ENCODE measurements around the gene DIRAS3. TPM values are rescaled to one million over a fixed set of nuclear protein-coding genes. Genes with fewer than 3 reads are reported as not detected.

Gene DIRAS3
- polyA plus RNA-seq, 1 of the 3 experiments (the other 2 are of a cell fraction): 16.6 TPM

DNA sequence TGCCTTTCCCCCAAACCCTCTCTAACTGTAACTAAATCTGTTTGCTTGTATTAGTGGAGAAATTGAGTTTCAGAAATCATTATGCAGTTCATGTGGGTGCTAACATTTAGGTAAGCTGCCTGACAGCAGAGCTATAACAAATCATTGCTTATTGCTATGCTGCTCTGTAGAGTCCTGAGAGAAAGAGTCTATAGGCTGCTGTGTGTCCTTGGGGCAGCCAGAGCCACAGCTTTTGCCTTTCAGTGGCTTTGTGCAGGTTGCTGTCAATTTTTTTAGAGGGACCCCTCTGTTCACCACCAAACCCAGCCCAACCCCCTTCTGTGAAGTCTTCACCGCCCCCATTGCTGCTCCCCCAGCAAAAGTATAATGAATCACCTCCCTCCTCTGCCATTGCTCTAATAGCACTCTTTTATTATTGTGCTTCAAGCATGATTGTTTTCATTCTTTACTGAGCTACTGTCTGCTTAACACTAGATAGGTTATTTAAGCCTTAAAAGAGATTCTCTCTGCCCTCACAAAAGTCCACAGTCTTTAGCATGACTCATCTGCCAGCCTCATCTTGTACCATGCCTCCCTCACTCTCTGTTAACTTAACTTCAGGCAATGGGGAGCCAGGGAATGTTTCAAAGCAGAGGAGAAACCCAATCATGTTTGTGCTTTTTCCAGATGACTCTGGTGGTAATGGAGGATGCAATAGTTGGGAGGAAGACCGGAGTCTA lies 38.6 kb downstream of the DIRAS3 start:
- TF ChIP-seq JUND (IDR thresholded peaks at IDR 0.05) (no peak), FOSL2 (IDR thresholded peaks at IDR 0.05; ENCODE audit: borderline replicate concordance, low read depth) (peak; percentile 50; the same call in 1 of the 2 replicates)
- TF ChIP-seq, protein P1, sequence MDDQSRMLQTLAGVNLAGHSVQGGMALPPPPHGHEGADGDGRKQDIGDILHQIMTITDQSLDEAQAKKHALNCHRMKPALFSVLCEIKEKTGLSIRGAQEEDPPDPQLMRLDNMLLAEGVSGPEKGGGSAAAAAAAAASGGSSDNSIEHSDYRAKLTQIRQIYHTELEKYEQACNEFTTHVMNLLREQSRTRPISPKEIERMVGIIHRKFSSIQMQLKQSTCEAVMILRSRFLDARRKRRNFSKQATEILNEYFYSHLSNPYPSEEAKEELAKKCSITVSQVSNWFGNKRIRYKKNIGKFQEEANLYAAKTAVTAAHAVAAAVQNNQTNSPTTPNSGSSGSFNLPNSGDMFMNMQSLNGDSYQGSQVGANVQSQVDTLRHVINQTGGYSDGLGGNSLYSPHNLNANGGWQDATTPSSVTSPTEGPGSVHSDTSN (IDR thresholded peaks at IDR 0.05): no peak
- Histone ChIP-seq H3K36me3 (replicated peaks in 1 of 2; ENCODE audit: control insufficient read depth in 1 of 2, insufficient read depth in 2 of 2, low read length in 1 of 2) (no peaks in the 10 kb centered on the region), H3K4me1 (ENCODE audit: control insufficient read depth in 1 of 2, insufficient read depth in 2 of 2, low read depth in 1 of 2, low read length in 1 of 2) (peaks cover 0 to 11% of the 10 kb centered on the region in 2 experiments; a peak in 1 of 4 replicates), H3F3A (replicated peaks; ENCODE audit: insufficient read depth) (no peaks in the 10 kb centered on the region), H3K9me2 (no peaks in the 10 kb centered on the region), H3K27me3 (ENCODE audit: insufficient read depth) (no peaks in the 10 kb centered on the region), H3K9me3 (no peaks in the 10 kb centered on the region), H3K79me2 (ENCODE audit: insufficient read depth) (no peaks in the 10 kb centered on the region), H3K27ac (ENCODE audit: low read depth in 2 of 2, low read length in 1 of 2) (no peak overlapping the region), H3K4me2 (no peak overlapping the region), H3K9ac (no peak overlapping the region), H2AFZ (ENCODE audit: low read depth) (no peak overlapping the region), H4K20me1 (ENCODE audit: insufficient read depth) (no peaks in the 10 kb centered on the region), H3K4me3 (ENCODE audit: low read depth in 2 of 2, low read length in 1 of 2) (no peak overlapping the region)
- 91% methylated on average over 2 of the region's 2 CpGs for WGBS (ENCODE audit: low lambda C conversion rate)
- ChIA-PET CTCF (interaction anchor here (1.6 to 5.2 kb wide), 4 partner anchors 15 to 251 kb away, joined by 4 to 32 read pairs (median 15); no protein-coding TSS in a partner anchor), POLR2A (no interaction called here)
- no peak for DNase-seq

DNA sequence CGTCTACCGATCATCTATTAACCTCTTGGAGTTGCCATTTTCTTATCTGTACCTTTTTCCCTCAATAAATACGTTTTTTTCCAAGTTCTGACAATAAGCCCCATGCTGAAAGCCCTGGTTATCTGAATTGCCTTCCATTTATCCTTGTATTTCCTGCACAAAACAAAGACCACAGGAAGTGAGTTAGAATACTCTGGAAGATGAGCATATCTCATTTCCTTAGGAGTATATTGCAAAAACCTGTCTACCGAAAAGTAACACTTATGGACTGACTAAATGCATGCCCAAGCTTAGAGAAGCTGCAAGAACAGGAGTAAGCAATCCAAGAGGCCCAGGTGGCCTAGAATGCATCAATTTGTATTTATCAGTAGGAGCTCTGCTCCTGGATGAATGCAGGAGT lies 39.9 kb downstream of the DIRAS3 start:
- Histone ChIP-seq H3K4me3 (ENCODE audit: low read depth in 2 of 2, low read length in 1 of 2) (no peak overlapping the region), H3K4me1 (ENCODE audit: control insufficient read depth in 1 of 2, insufficient read depth in 2 of 2, low read depth in 1 of 2, low read length in 1 of 2) (peaks cover 0 to 11% of the 10 kb centered on the region in 2 experiments; a peak in 1 of 4 replicates), H3K27me3 (ENCODE audit: insufficient read depth) (no peaks in the 10 kb centered on the region), H3K27ac (ENCODE audit: low read depth in 2 of 2, low read length in 1 of 2) (no peak overlapping the region), H2AFZ (ENCODE audit: low read depth) (no peak overlapping the region), H3K36me3 (replicated peaks in 1 of 2; ENCODE audit: control insufficient read depth in 1 of 2, insufficient read depth in 2 of 2, low read length in 1 of 2) (no peaks in the 10 kb centered on the region), H3K9me3 (no peaks in the 10 kb centered on the region), H3K4me2 (no peak overlapping the region), H3K9me2 (no peaks in the 10 kb centered on the region), H4K20me1 (ENCODE audit: insufficient read depth) (no peaks in the 10 kb centered on the region), H3K9ac (no peak overlapping the region), H3F3A (replicated peaks; ENCODE audit: insufficient read depth) (no peaks in the 10 kb centered on the region), H3K79me2 (ENCODE audit: insufficient read depth) (no peaks in the 10 kb centered on the region)
- ChIA-PET CTCF (interaction anchor here (0.7 to 5.2 kb wide), 14 partner anchors 8 to 478 kb away, joined by 3 to 32 read pairs (median 4); no protein-coding TSS in a partner anchor), POLR2A (no interaction called here)
- TF ChIP-seq, protein P2, sequence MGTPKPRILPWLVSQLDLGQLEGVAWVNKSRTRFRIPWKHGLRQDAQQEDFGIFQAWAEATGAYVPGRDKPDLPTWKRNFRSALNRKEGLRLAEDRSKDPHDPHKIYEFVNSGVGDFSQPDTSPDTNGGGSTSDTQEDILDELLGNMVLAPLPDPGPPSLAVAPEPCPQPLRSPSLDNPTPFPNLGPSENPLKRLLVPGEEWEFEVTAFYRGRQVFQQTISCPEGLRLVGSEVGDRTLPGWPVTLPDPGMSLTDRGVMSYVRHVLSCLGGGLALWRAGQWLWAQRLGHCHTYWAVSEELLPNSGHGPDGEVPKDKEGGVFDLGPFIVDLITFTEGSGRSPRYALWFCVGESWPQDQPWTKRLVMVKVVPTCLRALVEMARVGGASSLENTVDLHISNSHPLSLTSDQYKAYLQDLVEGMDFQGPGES (IDR thresholded peaks at IDR 0.05; ENCODE audit: low read depth, low read length): no peak
- TF ChIP-seq RXRA (IDR thresholded peaks at IDR 0.05; ENCODE audit: borderline replicate concordance, low read depth): no peak
- no peak for TF ChIP-seq SIN3A (IDR thresholded peaks at IDR 0.05; ENCODE audit: borderline replicate concordance, low read depth, low read length)
- 24% methylated on average over 4 of the region's 4 CpGs for WGBS (ENCODE audit: low lambda C conversion rate)
- DNase-seq: no peak

DNA sequence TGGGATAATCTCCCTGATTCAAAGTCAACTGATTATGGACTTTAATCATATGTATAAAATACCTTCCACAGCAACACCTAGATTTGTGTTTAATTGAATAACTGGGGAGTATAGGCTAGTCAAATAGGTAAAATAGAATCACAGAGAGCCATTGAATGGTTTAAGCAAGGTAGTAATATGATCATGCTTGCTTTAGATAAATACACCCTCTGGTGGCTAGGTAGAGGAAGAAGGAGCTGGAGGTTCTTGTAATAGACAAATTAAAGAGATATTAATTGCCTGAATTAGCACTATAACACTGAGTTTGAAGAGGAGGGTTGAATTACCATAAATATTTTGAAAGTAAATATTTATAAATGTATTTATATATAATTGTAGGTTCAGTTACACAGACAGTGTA lies 40.3 kb downstream of the DIRAS3 start:
- H3K9ac ChIP-seq: no peak overlapping the region
- TF ChIP-seq, protein P1 (IDR thresholded peaks at IDR 0.05): no peak
- TF ChIP-seq, protein P3, sequence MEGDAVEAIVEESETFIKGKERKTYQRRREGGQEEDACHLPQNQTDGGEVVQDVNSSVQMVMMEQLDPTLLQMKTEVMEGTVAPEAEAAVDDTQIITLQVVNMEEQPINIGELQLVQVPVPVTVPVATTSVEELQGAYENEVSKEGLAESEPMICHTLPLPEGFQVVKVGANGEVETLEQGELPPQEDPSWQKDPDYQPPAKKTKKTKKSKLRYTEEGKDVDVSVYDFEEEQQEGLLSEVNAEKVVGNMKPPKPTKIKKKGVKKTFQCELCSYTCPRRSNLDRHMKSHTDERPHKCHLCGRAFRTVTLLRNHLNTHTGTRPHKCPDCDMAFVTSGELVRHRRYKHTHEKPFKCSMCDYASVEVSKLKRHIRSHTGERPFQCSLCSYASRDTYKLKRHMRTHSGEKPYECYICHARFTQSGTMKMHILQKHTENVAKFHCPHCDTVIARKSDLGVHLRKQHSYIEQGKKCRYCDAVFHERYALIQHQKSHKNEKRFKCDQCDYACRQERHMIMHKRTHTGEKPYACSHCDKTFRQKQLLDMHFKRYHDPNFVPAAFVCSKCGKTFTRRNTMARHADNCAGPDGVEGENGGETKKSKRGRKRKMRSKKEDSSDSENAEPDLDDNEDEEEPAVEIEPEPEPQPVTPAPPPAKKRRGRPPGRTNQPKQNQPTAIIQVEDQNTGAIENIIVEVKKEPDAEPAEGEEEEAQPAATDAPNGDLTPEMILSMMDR (IDR thresholded peaks at IDR 0.05): peak; percentile 51
- TF ChIP-seq MXI1 (IDR thresholded peaks at IDR 0.05; ENCODE audit: low read depth, low read length): no peak
- peak; percentile 80 for TF ChIP-seq SMC3 (IDR thresholded peaks at IDR 0.05; ENCODE audit: low read depth, low read length)
- no peak for TF ChIP-seq NFIC (IDR thresholded peaks at IDR 0.05; ENCODE audit: borderline replicate concordance)
- TF ChIP-seq YY1 (IDR thresholded peaks at IDR 0.05; ENCODE audit: low read depth): no peak
- TF ChIP-seq, protein P4, sequence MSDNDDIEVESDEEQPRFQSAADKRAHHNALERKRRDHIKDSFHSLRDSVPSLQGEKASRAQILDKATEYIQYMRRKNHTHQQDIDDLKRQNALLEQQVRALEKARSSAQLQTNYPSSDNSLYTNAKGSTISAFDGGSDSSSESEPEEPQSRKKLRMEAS (IDR thresholded peaks at IDR 0.05; ENCODE audit: low read depth): no peak
- TF ChIP-seq, protein P5, sequence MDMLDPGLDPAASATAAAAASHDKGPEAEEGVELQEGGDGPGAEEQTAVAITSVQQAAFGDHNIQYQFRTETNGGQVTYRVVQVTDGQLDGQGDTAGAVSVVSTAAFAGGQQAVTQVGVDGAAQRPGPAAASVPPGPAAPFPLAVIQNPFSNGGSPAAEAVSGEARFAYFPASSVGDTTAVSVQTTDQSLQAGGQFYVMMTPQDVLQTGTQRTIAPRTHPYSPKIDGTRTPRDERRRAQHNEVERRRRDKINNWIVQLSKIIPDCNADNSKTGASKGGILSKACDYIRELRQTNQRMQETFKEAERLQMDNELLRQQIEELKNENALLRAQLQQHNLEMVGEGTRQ (IDR thresholded peaks at IDR 0.05; ENCODE audit: borderline replicate concordance, low read depth, low read length): no peak
- TF ChIP-seq RAD21 (IDR thresholded peaks at IDR 0.05; ENCODE audit: low read length): peak; percentile 72
- no peak for TF ChIP-seq JUND (IDR thresholded peaks at IDR 0.05)

More for the DNA sequence above, 40.3 kb downstream of the DIRAS3 start:
- H4K20me1 ChIP-seq (ENCODE audit: insufficient read depth): no peaks in the 10 kb centered on the region
- H3K4me1 ChIP-seq (ENCODE audit: control insufficient read depth in 1 of 2, insufficient read depth in 2 of 2, low read depth in 1 of 2, low read length in 1 of 2): peaks cover 0 to 11% of the 10 kb centered on the region in 2 experiments; a peak in 1 of 4 replicates
- ChIA-PET POLR2A (no interaction called here), CTCF (interaction anchor here (0.7 to 5.2 kb wide), 15 partner anchors 9 to 478 kb away, joined by 3 to 32 read pairs (median 4); no protein-coding TSS in a partner anchor)
- no peaks in the 10 kb centered on the region for H3K9me2 ChIP-seq
- H3F3A ChIP-seq (replicated peaks; ENCODE audit: insufficient read depth): no peaks in the 10 kb centered on the region
- H2AFZ ChIP-seq (ENCODE audit: low read depth): no peak overlapping the region
- H3K4me2 ChIP-seq: no peak overlapping the region
- no peak overlapping the region for H3K27ac ChIP-seq (ENCODE audit: low read depth in 2 of 2, low read length in 1 of 2)
- no peaks in the 10 kb centered on the region for H3K36me3 ChIP-seq (replicated peaks in 1 of 2; ENCODE audit: control insufficient read depth in 1 of 2, insufficient read depth in 2 of 2, low read length in 1 of 2)
- H3K9me3 ChIP-seq: no peaks in the 10 kb centered on the region
- H3K79me2 ChIP-seq (ENCODE audit: insufficient read depth): no peaks in the 10 kb centered on the region
- peak; percentile 11 for DNase-seq
- no peaks in the 10 kb centered on the region for H3K27me3 ChIP-seq (ENCODE audit: insufficient read depth)
- no peak overlapping the region for H3K4me3 ChIP-seq (ENCODE audit: low read depth in 2 of 2, low read length in 1 of 2)
